Measurements from ENCODE around the gene GRXCR2.
A peak's percentile ranks its signal among the peaks of the same experiment; 100 is the strongest.
"Not testable (repeated sequence)": the region's sequence is repeated elsewhere in the genome, so short reads cannot be mapped to it uniquely, and the experiment has no call there.

The GRXCR2 gene

GRCh38 chr5:145836241-145836640, 36.6 kb downstream of the GRXCR2 start:
- not testable (repeated sequence) for DNase-seq (ENCODE audit: low spot score)

- DNase-seq (ENCODE audit: low spot score): no peak
Measured at GRCh38 chr5:145835848-145836239, 37.0 kb downstream of the GRXCR2 start.

- DNase-seq (ENCODE audit: low spot score): peak; percentile 87
Measured at GRCh38 chr5:145834917-145835847, 37.6 kb downstream of the GRXCR2 start, which contains the start of gene PRELID2. TSS of gene PRELID2 (minus strand) at chr5:145835342. CDS start at chr5:145835251, 91 bp downstream.

GRCh38 chr5:145834554-145834916, 38.3 kb downstream of the GRXCR2 start:
- no peak for DNase-seq (ENCODE audit: low spot score)

GRCh38 chr5:145833631-145834200, 39.1 kb downstream of the GRXCR2 start:
- no peak for DNase-seq (ENCODE audit: low spot score)

GRCh38 chr5:145830594-145830993, 42.2 kb downstream of the GRXCR2 start:
- no peak for DNase-seq (ENCODE audit: low spot score)

- no peak for DNase-seq (ENCODE audit: low spot score)
Measured at GRCh38 chr5:145829708-145830361, 43.0 kb downstream of the GRXCR2 start.

GRCh38 chr5:145826895-145827674, 45.7 kb downstream of the GRXCR2 start:
- no peak for DNase-seq (ENCODE audit: low spot score)

GRCh38 chr5:145825751-145826180, 47.0 kb downstream of the GRXCR2 start:
- peak; percentile 57 for DNase-seq (ENCODE audit: low spot score)

- no peak for DNase-seq (ENCODE audit: low spot score)
Measured at GRCh38 chr5:145824040-145824439, 48.8 kb downstream of the GRXCR2 start.

- DNase-seq (ENCODE audit: low spot score): no peak
Measured at GRCh38 chr5:145818604-145819003, 54.2 kb downstream of the GRXCR2 start.

GRCh38 chr5:145812877-145813276, 59.9 kb downstream of the GRXCR2 start:
- DNase-seq (ENCODE audit: low spot score): no peak

- peak; percentile 33 for DNase-seq (ENCODE audit: low spot score)
Measured at GRCh38 chr5:145811834-145812625, 60.8 kb downstream of the GRXCR2 start.

Measured in SK-N-DZ (cell line).